PC-3 (cell line): ENCODE results near the gene JADE2. TPM values are rescaled to one million over a fixed set of nuclear protein-coding genes. Genes with fewer than 3 reads are reported as not detected.

Source experiments
- ATAC-seq: fragments of 200-7000 bp; cut with Tn5 transposase; 2 replicates; pipeline ENCODE4 v1.9.1; 2020; ENCODE audit warnings: mild to moderate bottlenecking, moderate library complexity
- BruUV-seq: library from RNA; stranded (reverse); fragments of 400-500 nt; replicated peaks from 2 replicates; lab custom pipeline; 2021; lab: Mats Ljungman, UMichigan
- CTCF ChIA-PET: fragments of 300-600 bp; sonication (Branson Sonifier 250); formaldehyde crosslinking; loops from one replicate; lab custom pipeline; 2022; ENCODE audit warnings: antibody characterized with exemption; lab: Charles Lee
- POLR2A ChIA-PET: fragments of 300-600 bp; sonication (Branson Sonifier 250); formaldehyde crosslinking; loops from one replicate; lab custom pipeline; 2022; ENCODE audit warnings: antibody characterized with exemption; ENCODE audit not compliant: unreplicated experiment; lab: Charles Lee
- DNase-seq: peaks from one replicate; pipeline ENCODE4 v3.0.0-alpha.2; 2015
- H2AFZ ChIP-seq: fragments of 300-600 bp; sonication (generic); 2 replicates; pipeline ENCODE4 v1.6.0; 2016; ENCODE audit warnings: antibody characterized with exemption, low read length
- H3F3A ChIP-seq: fragments of 300-600 bp; sonication (generic); one replicate; pipeline ENCODE4 v1.6.0; 2017; ENCODE audit warnings: antibody characterized with exemption, low read length, control low read depth, mild to moderate bottlenecking; ENCODE audit not compliant: unreplicated experiment
- H3K27ac ChIP-seq: fragments of 300-600 bp; sonication (generic); 2 replicates; pipeline ENCODE4 v1.5.1; 2016; ENCODE audit warnings: mild to moderate bottlenecking, low read length
- H3K27me3 ChIP-seq: fragments of 300-600 bp; sonication (generic); 2 replicates; pipeline ENCODE4 v1.6.1; 2016; ENCODE audit warnings: low read length, mixed read lengths
- H3K36me3 ChIP-seq: fragments of 300-600 bp; sonication (generic); 2 replicates; pipeline ENCODE4 v1.6.1; 2016; ENCODE audit warnings: low read depth, mixed run types, low read length, mixed read lengths
- H3K4me1 ChIP-seq: fragments of 300-600 bp; sonication (generic); 2 replicates; pipeline ENCODE4 v1.5.1; 2016; ENCODE audit warnings: low read length; ENCODE audit not compliant: insufficient read depth
- H3K4me2 ChIP-seq: fragments of 300-600 bp; sonication (generic); 2 replicates; pipeline ENCODE4 v1.6.0; 2016; ENCODE audit warnings: low read length
- H3K4me3 ChIP-seq: fragments of 300-600 bp; sonication (generic); 2 replicates; pipeline ENCODE4 v1.5.1; 2016; ENCODE audit warnings: mild to moderate bottlenecking, low read length, mixed read lengths
- H3K79me2 ChIP-seq: fragments of 300-600 bp; sonication (generic); 2 replicates; pipeline ENCODE4 v1.6.1; 2017; ENCODE audit warnings: low read length, mixed read lengths
- H3K9ac ChIP-seq: fragments of 300-600 bp; sonication (generic); 2 replicates; pipeline ENCODE4 v1.6.0; 2016; ENCODE audit warnings: mild to moderate bottlenecking, low read length
- H3K9me2 ChIP-seq: fragments of 300-600 bp; sonication (generic); replicated peaks from 2 replicates; pipeline ENCODE4 v1.6.1; 2016; ENCODE audit warnings: mixed run types, low read length, mixed read lengths
- H3K9me3 ChIP-seq: fragments of 300-600 bp; sonication (generic); 2 replicates; pipeline ENCODE4 v1.6.1; 2016; ENCODE audit warnings: low read length, mixed read lengths
- H4K20me1 ChIP-seq: fragments of 300-600 bp; sonication (generic); 2 replicates; pipeline ENCODE4 v1.6.1; 2016; ENCODE audit warnings: low read length, mixed read lengths
- CTCF ChIP-seq: fragments of 300-600 bp; sonication (generic); conservative IDR thresholded peaks from 2 replicates; pipeline ENCODE4 v1.5.1; 2017; ENCODE audit warnings: antibody characterized with exemption, low read depth, mild to moderate bottlenecking, low read length
- EZH2 ChIP-seq: fragments of 300-600 bp; sonication (generic); IDR thresholded peaks from one replicate; pipeline ENCODE4 v1.6.1; 2017; ENCODE audit warnings: antibody characterized with exemption, mild to moderate bottlenecking, low read length; ENCODE audit not compliant: unreplicated experiment
- EZH2phosphoT487 ChIP-seq: fragments of 300-600 bp; sonication (generic); IDR thresholded peaks from 2 replicates; pipeline ENCODE4 v1.6.1; 2018; ENCODE audit warnings: mild to moderate bottlenecking, antibody characterized with exemption, low read length, borderline replicate concordance
- intact Hi-C: fragments of 100-400 bp; cut with micrococcal nuclease; formaldehyde crosslinking; loops from 2 replicates; pipeline ENCODE4 v1.9.0; 2023
- total RNA-seq: library from RNA; depleted of rRNA; stranded (reverse); fragments of >200 nt; gene quantifications from 2 replicates; pipeline ENCODE4 v1.2.3, GENCODE V29; 2014

The JADE2 gene
- total RNA-seq, 1 experiment from 2014 or later, result 33.2 TPM

GRCh38 chr5:134503088-134503936 lies 22.2 kb upstream of the JADE2 start:
- Histone ChIP-seq H3K4me2 (peak overlapping the region; percentile 65), H3F3A (peaks cover 10% of the 10 kb centered on the region), H3K27me3 (no peaks in the 10 kb centered on the region), H3K27ac (peak overlapping the region; percentile 94), H3K9ac (peak overlapping the region; percentile 48), H2AFZ (peak overlapping the region; percentile 51; the same call in 1 of the 2 replicates), H3K4me3 (peak overlapping the region; percentile 11; the same call in 1 of the 2 replicates), H4K20me1 (no peaks in the 10 kb centered on the region), H3K79me2 (peaks cover 11% of the 10 kb centered on the region; the same call in 1 of the 2 replicates), H3K9me3 (no peaks in the 10 kb centered on the region), H3K36me3 (no peaks in the 10 kb centered on the region), H3K4me1 (peaks cover 60% of the 10 kb centered on the region), H3K9me2 (no peaks in the 10 kb centered on the region)
- peak; percentile 77 for ATAC-seq
- intact Hi-C loops, result no loop called here
- no peak for TF ChIP-seq CTCF
- no peak for TF ChIP-seq EZH2
- TF ChIP-seq EZH2phosphoT487, result no peak
- TSS peak; percentile 28 for BruUV-seq
- DNase-seq, result peak; percentile 96
- CTCF ChIA-PET, result no interaction called here
- POLR2A ChIA-PET, result interaction anchor here (0.6 to 0.8 kb wide), 2 partner anchors 17 to 37 kb away, joined by 3 to 5 read pairs; no protein-coding TSS in a partner anchor

- no peaks in the 10 kb centered on the region for H3K36me3 ChIP-seq
- H2AFZ ChIP-seq, result peak overlapping the region; percentile 51; the same call in 1 of the 2 replicates
- ChIA-PET CTCF (no interaction called here), POLR2A (no interaction called here)
- no peaks in the 10 kb centered on the region for H3K9me3 ChIP-seq
- TF ChIP-seq EZH2phosphoT487 (no peak), CTCF (no peak), EZH2 (no peak)
- H3K4me3 ChIP-seq, result peak overlapping the region; percentile 11; the same call in 1 of the 2 replicates
- H3K79me2 ChIP-seq, result peaks cover 11% of the 10 kb centered on the region; the same call in 1 of the 2 replicates
- peak; percentile 16 for DNase-seq
- peak overlapping the region; percentile 94 for H3K27ac ChIP-seq
- H4K20me1 ChIP-seq, result no peaks in the 10 kb centered on the region
- ATAC-seq, result no peak
- H3K9me2 ChIP-seq, result no peaks in the 10 kb centered on the region
- no TSS peak for BruUV-seq
- intact Hi-C loops, result no loop called here
- H3F3A ChIP-seq, result peaks cover 10% of the 10 kb centered on the region
- peaks cover 66% of the 10 kb centered on the region for H3K4me1 ChIP-seq
- peak overlapping the region; percentile 65 for H3K4me2 ChIP-seq
- no peaks in the 10 kb centered on the region for H3K27me3 ChIP-seq
- H3K9ac ChIP-seq, result peak overlapping the region; percentile 48
Measured at GRCh38 chr5:134503937-134504437, 21.5 kb upstream of the JADE2 start.
